Measurements from ENCODE around the gene RHOF. TPM values are rescaled to one million over a fixed set of nuclear protein-coding genes. Genes with fewer than 3 reads are reported as not detected.

The RHOF gene
- total and polyA plus RNA-seq, 7 experiments from 2014 or later = 69.2 to 164 (median 123) TPM

DNA sequence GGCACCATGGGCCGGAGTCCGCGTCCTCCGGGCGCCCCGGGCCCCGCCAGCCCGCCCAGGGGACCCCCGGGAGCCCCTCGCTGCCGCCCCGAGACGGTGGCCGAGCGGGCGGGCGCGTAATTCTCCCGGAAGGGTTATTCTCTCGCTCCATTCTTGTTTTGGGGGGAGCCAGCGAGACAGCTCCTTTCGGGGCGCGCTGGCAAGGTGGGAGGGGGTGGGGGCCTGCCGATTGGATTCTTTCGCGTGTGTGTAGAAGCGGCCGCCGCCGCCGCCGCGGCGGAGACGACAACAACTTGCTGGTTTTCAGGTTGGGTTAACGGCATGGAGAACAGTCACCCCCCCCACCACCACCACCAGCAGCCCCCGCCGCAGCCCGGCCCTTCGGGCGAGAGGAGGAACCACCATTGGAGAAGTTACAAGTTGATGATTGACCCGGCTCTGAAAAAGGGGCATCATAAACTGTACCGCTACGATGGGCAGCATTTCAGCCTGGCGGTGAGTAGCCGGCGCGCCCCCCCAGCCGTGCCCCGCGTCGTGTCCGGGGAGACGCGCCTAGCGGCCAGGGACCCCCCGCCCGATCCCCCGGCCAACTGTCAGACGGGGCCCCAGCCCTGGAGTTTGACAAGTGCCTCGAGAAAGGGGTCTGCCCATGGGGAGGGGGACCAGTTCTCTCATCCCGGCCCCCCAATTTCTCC is 11.1 kb upstream of the RHOF start:
- ChIA-PET CTCF (interaction anchor here (1.0 to 13.4 kb wide), 2 partner anchors 8 to 28 kb away, joined by 3 to 609 read pairs; partner anchors contain the start of gene RHOF), POLR2A (interaction anchor here (0.8 to 33.4 kb wide), 11 partner anchors 5 to 591 kb away, joined by 3 to 1941 read pairs (median 5); partner anchors contain the start of genes PSMD9, RHOF, SETD1B and TMEM120B)
- Mint-ChIP-seq H3K4me3 (peak overlapping the region; percentile 88 to 100 (median 92)), H3K27me3 (no peaks in the 10 kb centered on the region), H3K4me1 (peaks cover 16 to 37% (median 19%) of the 10 kb centered on the region in 7 donors), H3K36me3 (peaks cover 10 to 34% (median 13%) of the 10 kb centered on the region in 5 donors), H3K9me3 (peaks cover 0 to 9% (median 0%) of the 10 kb centered on the region in 11 donors), H3K27ac (peak overlapping the region; percentile 87 to 100 (median 97))
- Histone ChIP-seq H3K4me1 (ENCODE audit: control insufficient read depth in 2 of 2, insufficient read depth in 2 of 2, low read length in 2 of 2) (peaks cover 14 to 21% of the 10 kb centered on the region in 2 donors), H3K9me3 (ENCODE audit: control insufficient read depth in 2 of 3, low read length in 3 of 3) (no peaks in the 10 kb centered on the region), H3K36me3 (ENCODE audit: control insufficient read depth in 2 of 3, insufficient read depth in 3 of 3, low read length in 3 of 3) (peaks cover 0 to 53% (median 3%) of the 10 kb centered on the region in 3 experiments), H3K4me3 (ENCODE audit: low read length) (peak overlapping the region; percentile 77), H3K27me3 (ENCODE audit: control insufficient read depth in 2 of 2, insufficient read depth in 2 of 2, low read length in 2 of 2) (no peaks in the 10 kb centered on the region), H3K27ac (ENCODE audit: low read depth, low read length) (peak overlapping the region; percentile 81)
- intact Hi-C loops (cut with micrococcal nuclease) = loop anchor here in 1 of 2 donors (5.0 to 10.0 kb wide), 2 partner anchors 222 to 420 kb away; partner anchors contain the start of genes DIABLO and KDM2B
- ATAC-seq (peak; percentile 5), DNase-seq (peak in 8 of 9 donors; percentile 50 to 74 (median 58))

GRCh38 chr12:121803861-121804416 is 10.5 kb upstream of the RHOF start, which contains the start of gene SETD1B:
SETD1B (plus strand) TSS chr12:121804009; CDS start chr12:121804738, 729 bp downstream.
- H3K9me3 Mint-ChIP-seq = peaks cover 0 to 9% (median 0%) of the 10 kb centered on the region in 11 donors
- ChIA-PET POLR2A (interaction anchor here (0.8 to 33.4 kb wide), 10 partner anchors 4 to 590 kb away, joined by 3 to 1941 read pairs (median 6); partner anchors contain the start of genes KDM2B, ORAI1, RHOF and SETD1B), CTCF (interaction anchor here (13.4 to 14.9 kb wide), 2 partner anchors 4 to 8 kb away, joined by 609 read pairs; partner anchors contain the start of genes RHOF and SETD1B)
- intact Hi-C loops (cut with micrococcal nuclease) = loop anchor here (1.0 to 10.0 kb wide), 7 partner anchors 7 to 421 kb away; partner anchors contain the start of genes KDM2B (in 2 of the 2) and DIABLO (in 1 of the 2)
- Histone ChIP-seq H3K27ac (ENCODE audit: low read depth, low read length) (peak within 1 kb of the TSS; percentile 96), H3K4me1 (ENCODE audit: control insufficient read depth in 2 of 2, insufficient read depth in 2 of 2, low read length in 2 of 2) (peaks cover 19 to 21% of the 10 kb centered on the region in 2 donors), H3K36me3 (ENCODE audit: control insufficient read depth in 2 of 3, insufficient read depth in 3 of 3, low read length in 3 of 3) (peaks cover 0 to 47% (median 3%) of the 10 kb centered on the region in 3 experiments), H3K4me3 (ENCODE audit: low read length) (peak within 1 kb of the TSS; percentile 94), H3K27me3 (ENCODE audit: control insufficient read depth in 2 of 2, insufficient read depth in 2 of 2, low read length in 2 of 2) (no peaks in the 10 kb centered on the region), H3K9me3 (ENCODE audit: control insufficient read depth in 2 of 3, low read length in 3 of 3) (no peaks in the 10 kb centered on the region)
- H3K27ac Mint-ChIP-seq = peak within 1 kb of the TSS; percentile 98 to 100 (median 99)
- H3K27me3 Mint-ChIP-seq = no peaks in the 10 kb centered on the region
- peaks cover 8 to 32% (median 12%) of the 10 kb centered on the region in 5 donors for H3K36me3 Mint-ChIP-seq
- peak; percentile 6 for ATAC-seq
- peak within 1 kb of the TSS; percentile 92 to 100 (median 97) for H3K4me3 Mint-ChIP-seq
- H3K4me1 Mint-ChIP-seq = peaks cover 17 to 35% (median 20%) of the 10 kb centered on the region in 7 donors
- peak in 8 of 9 donors; percentile 57 to 69 (median 64) for DNase-seq

GRCh38 chr12:121802843-121803698 is 9.6 kb upstream of the RHOF start:
- peak overlapping the region; percentile 96 for H3K27ac ChIP-seq (ENCODE audit: low read depth, low read length)
- ChIA-PET POLR2A (interaction anchor here (0.5 to 33.4 kb wide), 22 partner anchors 3 to 1602 kb away, joined by 3 to 1941 read pairs (median 7); partner anchors contain the start of genes KDM2B, MORN3, ORAI1 and PSMD9), CTCF (interaction anchor here (0.6 to 14.9 kb wide), 10 partner anchors 5 to 1222 kb away, joined by 3 to 609 read pairs (median 4); partner anchors contain the start of genes RHOF and SETD1B)
- Mint-ChIP-seq H3K36me3 (peaks cover 12 to 35% (median 15%) of the 10 kb centered on the region in 5 donors), H3K9me3 (peaks cover 0 to 9% (median 0%) of the 10 kb centered on the region in 11 donors), H3K27me3 (no peaks in the 10 kb centered on the region), H3K27ac (peak overlapping the region; percentile 98 to 100 (median 99)), H3K4me1 (peaks cover 24 to 37% (median 29%) of the 10 kb centered on the region in 7 donors), H3K4me3 (peak overlapping the region; percentile 89 to 99 (median 96))
- H3K36me3 ChIP-seq (ENCODE audit: control insufficient read depth in 2 of 3, insufficient read depth in 3 of 3, low read length in 3 of 3) = peaks cover 0 to 47% (median 0%) of the 10 kb centered on the region in 3 experiments
- DNase-seq (peak; percentile 84 to 94 (median 92)), ATAC-seq (peak; percentile 65)
- no peaks in the 10 kb centered on the region for H3K27me3 ChIP-seq (ENCODE audit: control insufficient read depth in 2 of 2, insufficient read depth in 2 of 2, low read length in 2 of 2)
- no peaks in the 10 kb centered on the region for H3K9me3 ChIP-seq (ENCODE audit: control insufficient read depth in 2 of 3, low read length in 3 of 3)
- H3K4me1 ChIP-seq (ENCODE audit: control insufficient read depth in 2 of 2, insufficient read depth in 2 of 2, low read length in 2 of 2) = peaks cover 21 to 28% of the 10 kb centered on the region in 2 donors
- intact Hi-C loops (cut with micrococcal nuclease) = loop anchor here (1.0 to 10.0 kb wide), 10 partner anchors 8 to 422 kb away; partner anchors contain the start of genes KDM2B (in 2 of the 2), DIABLO (in 1 of the 2) and PSMD9 (in 1 of the 2)
- H3K4me3 ChIP-seq (ENCODE audit: low read length) = peak overlapping the region; percentile 94

GRCh38 chr12:121802485-121802842 is 9.0 kb upstream of the RHOF start:
- no peaks in the 10 kb centered on the region for H3K27me3 Mint-ChIP-seq
- peaks cover 0 to 9% (median 0%) of the 10 kb centered on the region in 11 donors for H3K9me3 Mint-ChIP-seq
- Histone ChIP-seq H3K36me3 (ENCODE audit: control insufficient read depth in 2 of 3, insufficient read depth in 3 of 3, low read length in 3 of 3) (peaks cover 0 to 51% (median 0%) of the 10 kb centered on the region in 3 experiments), H3K9me3 (ENCODE audit: control insufficient read depth in 2 of 3, low read length in 3 of 3) (no peaks in the 10 kb centered on the region), H3K27ac (ENCODE audit: low read depth, low read length) (peak overlapping the region; percentile 96), H3K4me1 (ENCODE audit: control insufficient read depth in 2 of 2, insufficient read depth in 2 of 2, low read length in 2 of 2) (peaks cover 25 to 26% of the 10 kb centered on the region in 2 donors), H3K4me3 (ENCODE audit: low read length) (peak overlapping the region; percentile 94), H3K27me3 (ENCODE audit: control insufficient read depth in 2 of 2, insufficient read depth in 2 of 2, low read length in 2 of 2) (no peaks in the 10 kb centered on the region)
- peaks cover 14 to 35% (median 16%) of the 10 kb centered on the region in 5 donors for H3K36me3 Mint-ChIP-seq
- CTCF ChIA-PET = interaction anchor here (0.6 to 14.9 kb wide), 9 partner anchors 5 to 1221 kb away, joined by 3 to 609 read pairs (median 4); partner anchors contain the start of genes RHOF and SETD1B
- intact Hi-C loops (cut with micrococcal nuclease) = loop anchor here (1.0 to 10.0 kb wide), 7 partner anchors 8 to 422 kb away; partner anchors contain the start of genes KDM2B (in 2 of the 2), DIABLO (in 1 of the 2) and PSMD9 (in 1 of the 2)
- POLR2A ChIA-PET = interaction anchor here (0.6 to 33.4 kb wide), 25 partner anchors 2 to 1602 kb away, joined by 3 to 1941 read pairs (median 8); partner anchors contain the start of genes KDM2B, KNTC1, MORN3 and ORAI1
- no peak for ATAC-seq
- peak overlapping the region; percentile 89 to 99 (median 96) for H3K4me3 Mint-ChIP-seq
- DNase-seq = peak in 1 of 9 donors; percentile 56
- H3K27ac Mint-ChIP-seq = peak overlapping the region; percentile 98 to 100 (median 99)
- H3K4me1 Mint-ChIP-seq = peaks cover 24 to 37% (median 30%) of the 10 kb centered on the region in 7 donors
